Colonic mucosa (tissue), 4 donors: ENCODE measurements around the gene EHBP1. TPM values are rescaled to one million over a fixed set of nuclear protein-coding genes. Genes with fewer than 3 reads are reported as not detected.

Source experiments
- DNase-seq: peaks from one replicate; pipeline ENCODE4 v3.0.0-alpha.2; 2020
- H3K27ac ChIP-seq: fragments of 200-600 bp; one replicate; pipeline ENCODE4 v1.8.0; 2021
- H3K27me3 ChIP-seq: fragments of 200-600 bp; one replicate; pipeline ENCODE4 v1.8.0; 2021
- H3K36me3 ChIP-seq: fragments of 200-600 bp; one replicate; pipeline ENCODE4 v1.8.0; 2021
- H3K4me1 ChIP-seq: fragments of 200-600 bp; one replicate; pipeline ENCODE4 v1.8.0; 2021; ENCODE audit warnings: mild to moderate bottlenecking
- H3K4me3 ChIP-seq: fragments of 200-600 bp; one replicate; pipeline ENCODE4 v1.8.0; 2021
- H3K9ac ChIP-seq, 2 donors: one replicate each; pipeline ENCODE4 v1.7.0; 2013; ENCODE audit warnings: control low read depth in 2 of 2, low read depth in 2 of 2, low read length in 2 of 2
- H3K9me3 ChIP-seq: fragments of 200-600 bp; one replicate; pipeline ENCODE4 v1.8.0; 2021
- intact Hi-C: fragments of 100-400 bp; cut with DNase I; formaldehyde crosslinking; loops from one replicate; pipeline ENCODE4 v1.14.1; 2022
- total RNA-seq, 2 donors: library from RNA; stranded (reverse); fragmentation: NEBNext Ultra II Directional in 1 of 2; extraction: Animal tissue kit (Norgen Biotek cat#: 25700) in 1 of 2; gene quantifications; one replicate each; pipeline ENCODE4 v1.2.1, GENCODE V29; 2021
- TF ChIP-seq, protein P1 (sequence below): fragments of 200-600 bp; IDR thresholded peaks from one replicate; pipeline ENCODE4 v1.8.0; 2022; ENCODE audit warnings: antibody characterized with exemption, mild to moderate bottlenecking
- donor health status: healthy.
- donor health status: DM: no; HTN: no; CAD: no.
- donor health status: DM: no; HTN: no; CAD: no.

Gene EHBP1
- total RNA-seq, 2 donors from 2014 or later = 23.6 to 32.7 TPM

DNA sequence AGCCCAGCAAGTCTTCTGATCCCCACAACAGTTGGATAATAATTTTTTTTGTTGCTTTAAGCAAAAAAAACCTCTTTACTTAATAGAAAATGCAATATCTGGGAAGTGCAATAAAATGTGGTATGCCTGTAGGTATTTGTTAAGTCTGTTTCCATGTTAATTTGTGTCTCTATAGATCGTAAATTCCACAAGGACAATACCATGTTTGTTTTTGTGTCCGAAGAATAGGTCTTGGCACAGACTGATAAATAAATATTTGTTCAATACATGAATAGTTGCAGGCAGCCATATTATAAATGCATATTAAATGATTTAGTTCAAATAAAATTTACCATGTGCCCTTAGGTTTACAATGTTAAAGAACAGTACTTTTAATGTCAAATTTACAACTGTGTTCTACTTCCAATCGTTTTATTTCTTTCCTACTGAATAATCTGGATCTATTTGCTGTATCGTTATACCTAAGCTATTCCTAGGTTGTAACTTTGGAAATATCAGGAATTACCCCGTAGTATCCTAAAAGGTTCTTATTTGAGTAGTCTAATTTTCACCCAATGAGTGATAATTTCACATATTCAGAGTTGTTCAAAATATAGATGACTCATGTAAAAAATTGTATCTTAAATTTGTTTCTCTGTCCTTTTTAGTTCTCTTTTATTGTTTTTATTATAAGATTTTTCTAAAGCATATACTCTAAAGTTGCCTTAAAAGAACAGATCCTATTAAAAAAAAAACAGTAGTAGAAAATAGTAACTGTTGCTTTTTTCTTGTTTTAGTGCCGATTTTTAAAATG is 151.8 kb downstream of the EHBP1 start:
- Histone ChIP-seq H3K4me1 (no peaks in the 10 kb centered on the region), H3K27ac (no peak overlapping the region), H3K9me3 (no peaks in the 10 kb centered on the region), H3K27me3 (no peaks in the 10 kb centered on the region), H3K9ac (no peak overlapping the region), H3K4me3 (no peak overlapping the region), H3K36me3 (no peaks in the 10 kb centered on the region)
- TF ChIP-seq, protein P1, sequence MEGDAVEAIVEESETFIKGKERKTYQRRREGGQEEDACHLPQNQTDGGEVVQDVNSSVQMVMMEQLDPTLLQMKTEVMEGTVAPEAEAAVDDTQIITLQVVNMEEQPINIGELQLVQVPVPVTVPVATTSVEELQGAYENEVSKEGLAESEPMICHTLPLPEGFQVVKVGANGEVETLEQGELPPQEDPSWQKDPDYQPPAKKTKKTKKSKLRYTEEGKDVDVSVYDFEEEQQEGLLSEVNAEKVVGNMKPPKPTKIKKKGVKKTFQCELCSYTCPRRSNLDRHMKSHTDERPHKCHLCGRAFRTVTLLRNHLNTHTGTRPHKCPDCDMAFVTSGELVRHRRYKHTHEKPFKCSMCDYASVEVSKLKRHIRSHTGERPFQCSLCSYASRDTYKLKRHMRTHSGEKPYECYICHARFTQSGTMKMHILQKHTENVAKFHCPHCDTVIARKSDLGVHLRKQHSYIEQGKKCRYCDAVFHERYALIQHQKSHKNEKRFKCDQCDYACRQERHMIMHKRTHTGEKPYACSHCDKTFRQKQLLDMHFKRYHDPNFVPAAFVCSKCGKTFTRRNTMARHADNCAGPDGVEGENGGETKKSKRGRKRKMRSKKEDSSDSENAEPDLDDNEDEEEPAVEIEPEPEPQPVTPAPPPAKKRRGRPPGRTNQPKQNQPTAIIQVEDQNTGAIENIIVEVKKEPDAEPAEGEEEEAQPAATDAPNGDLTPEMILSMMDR = no peak
- intact Hi-C loops = no loop called here
- no peak for DNase-seq

GRCh38 chr2:62858231-62858832 is 152.8 kb downstream of the EHBP1 start:
- TF ChIP-seq, protein P1 = no peak
- no peak overlapping the region for H3K9ac ChIP-seq
- no peaks in the 10 kb centered on the region for H3K9me3 ChIP-seq
- no peaks in the 10 kb centered on the region for H3K36me3 ChIP-seq
- no peak overlapping the region for H3K27ac ChIP-seq
- intact Hi-C loops = no loop called here
- no peaks in the 10 kb centered on the region for H3K27me3 ChIP-seq
- H3K4me3 ChIP-seq = no peak overlapping the region
- H3K4me1 ChIP-seq = no peaks in the 10 kb centered on the region
- no peak for DNase-seq

DNA sequence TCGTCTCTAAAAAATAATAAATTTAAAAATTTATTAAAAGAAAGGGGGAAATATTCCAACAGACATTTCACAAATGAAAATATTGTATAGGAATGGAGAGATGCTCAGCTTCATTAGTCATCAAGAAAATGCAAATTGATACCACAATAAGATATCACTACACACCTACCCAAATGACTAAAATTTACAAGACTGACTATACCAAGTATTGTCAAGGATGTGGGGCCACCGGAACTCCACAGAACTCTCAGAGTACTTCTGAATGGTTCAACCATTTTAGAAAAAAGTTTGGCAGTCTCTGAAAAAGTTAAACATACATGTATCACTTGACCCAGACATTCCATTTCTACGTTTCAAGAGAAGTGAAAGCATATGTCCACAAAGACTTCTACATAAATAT is 163.4 kb downstream of the EHBP1 start:
- Histone ChIP-seq H3K9ac (no peak overlapping the region), H3K27ac (no peak overlapping the region), H3K4me3 (no peak overlapping the region), H3K9me3 (no peaks in the 10 kb centered on the region), H3K4me1 (no peaks in the 10 kb centered on the region), H3K27me3 (no peaks in the 10 kb centered on the region), H3K36me3 (no peaks in the 10 kb centered on the region)
- TF ChIP-seq, protein P1 = no peak
- DNase-seq = no peak
- intact Hi-C loops = no loop called here

GRCh38 chr2:62870966-62871365 is 165.5 kb downstream of the EHBP1 start:
- Histone ChIP-seq H3K9me3 (no peaks in the 10 kb centered on the region), H3K4me1 (no peaks in the 10 kb centered on the region), H3K27ac (no peak overlapping the region), H3K27me3 (no peaks in the 10 kb centered on the region), H3K4me3 (no peak overlapping the region), H3K9ac (no peak overlapping the region), H3K36me3 (no peaks in the 10 kb centered on the region)
- no peak for DNase-seq
- TF ChIP-seq, protein P1 = no peak
- intact Hi-C loops = no loop called here

DNA sequence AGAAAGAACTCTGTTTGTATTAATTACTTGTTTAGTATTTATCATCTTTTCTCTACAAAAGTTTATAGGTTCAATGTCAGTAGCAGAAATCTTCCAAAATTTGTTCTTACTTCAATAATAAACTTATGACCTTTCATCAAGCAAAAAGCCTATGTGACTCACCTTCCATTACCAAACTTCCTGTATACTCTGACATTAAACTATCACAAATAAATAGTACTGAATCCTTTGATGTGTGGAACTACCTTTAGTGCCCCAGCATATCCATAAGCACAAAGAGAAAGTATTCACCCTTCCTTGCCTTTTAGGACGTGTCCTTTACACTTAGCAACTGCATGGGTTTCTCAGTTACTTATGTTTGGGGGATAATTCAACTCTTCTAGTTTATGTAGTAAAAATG is 166.0 kb downstream of the EHBP1 start:
- no peaks in the 10 kb centered on the region for H3K4me1 ChIP-seq
- intact Hi-C loops = no loop called here
- no peaks in the 10 kb centered on the region for H3K36me3 ChIP-seq
- TF ChIP-seq, protein P1 = no peak
- no peaks in the 10 kb centered on the region for H3K27me3 ChIP-seq
- no peak overlapping the region for H3K9ac ChIP-seq
- no peak overlapping the region for H3K4me3 ChIP-seq
- DNase-seq = no peak
- H3K27ac ChIP-seq = no peak overlapping the region
- H3K9me3 ChIP-seq = no peaks in the 10 kb centered on the region
